GM12864 (cell line): Measurements from ENCODE around the gene EIF2S2.

Experiments
- DNase-seq: peaks from one replicate; pipeline ENCODE4 v3.0.0-alpha.2; 2011; ENCODE audit warnings: low read depth
- H3K4me3 ChIP-seq: 2 replicates; pipeline ENCODE4 v1.5.1; 2011; ENCODE audit warnings: mild to moderate bottlenecking, low read depth, low read length, control low read depth
- CTCF ChIP-seq: IDR thresholded peaks from 2 replicates; pipeline ENCODE4 v1.5.1; 2011; ENCODE audit warnings: low read depth, mild to moderate bottlenecking, moderate library complexity, low read length, control low read depth, inconsistent platforms; ENCODE audit errors: missing control alignments

The EIF2S2 gene

GRCh38 chr20:34085544-34086040 is 26.5 kb downstream of the EIF2S2 start:
- no peak for TF ChIP-seq CTCF
- no peak for DNase-seq
- no peak overlapping the region for H3K4me3 ChIP-seq

- no peak for TF ChIP-seq CTCF
- no peak overlapping the region for H3K4me3 ChIP-seq
- DNase-seq: no peak
These were observed 27.7 kb downstream of the EIF2S2 start for GRCh38 chr20:34084227-34084923.

- TF ChIP-seq CTCF: no peak
- no peak overlapping the region for H3K4me3 ChIP-seq
- no peak for DNase-seq
These were observed 28.3 kb downstream of the EIF2S2 start for GRCh38 chr20:34083781-34084180.

GRCh38 chr20:34083137-34083536 is 28.9 kb downstream of the EIF2S2 start:
- DNase-seq: no peak
- TF ChIP-seq CTCF: no peak
- H3K4me3 ChIP-seq: no peak overlapping the region

GRCh38 chr20:34082232-34082887 is 29.7 kb downstream of the EIF2S2 start:
- no peak for TF ChIP-seq CTCF
- DNase-seq: no peak
- H3K4me3 ChIP-seq: no peak overlapping the region

GRCh38 chr20:34079818-34080217 is 32.2 kb downstream of the EIF2S2 start:
- DNase-seq: no peak
- TF ChIP-seq CTCF: no peak
- no peak overlapping the region for H3K4me3 ChIP-seq
